Smooth muscle cell of the brain vasculature (primary cell): ENCODE measurements around the gene ZBTB6.
"Not testable (repeated sequence)": the region's sequence is repeated elsewhere in the genome, so short reads cannot be mapped to it uniquely, and the experiment has no call there.

ENCODE experiments used
- DNase-seq: peaks from one replicate; pipeline ENCODE4 v3.0.0-alpha.2; 2012; ENCODE audit warnings: low read depth, low spot score

The ZBTB6 gene

DNA sequence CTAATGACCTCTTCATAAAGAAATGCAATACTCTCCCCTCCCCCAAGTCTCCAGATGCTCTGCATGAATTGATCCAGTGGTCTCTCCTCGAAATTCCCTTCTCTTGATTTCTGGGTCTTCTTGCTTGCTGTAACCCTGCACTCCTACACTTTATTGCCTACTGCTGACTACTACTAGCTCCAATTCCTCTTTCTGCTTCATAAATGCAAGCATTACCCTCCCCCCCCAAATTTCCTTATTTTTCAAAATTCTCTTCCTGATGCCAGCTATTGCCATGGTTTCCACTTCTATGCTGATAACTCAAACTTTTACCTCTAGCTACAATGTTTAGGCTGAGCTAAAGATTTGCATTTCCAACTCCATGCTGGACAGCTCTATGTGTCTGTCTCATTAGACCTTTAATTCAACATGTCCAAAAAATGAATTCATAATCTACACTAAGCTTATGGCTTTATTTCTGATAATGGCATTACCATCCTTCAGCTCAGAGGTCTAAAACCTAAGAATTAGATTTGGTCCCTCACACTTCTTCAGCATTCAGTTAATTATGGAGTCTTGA lies 16.8 kb upstream of the ZBTB6 start:
- no peak for DNase-seq

DNA sequence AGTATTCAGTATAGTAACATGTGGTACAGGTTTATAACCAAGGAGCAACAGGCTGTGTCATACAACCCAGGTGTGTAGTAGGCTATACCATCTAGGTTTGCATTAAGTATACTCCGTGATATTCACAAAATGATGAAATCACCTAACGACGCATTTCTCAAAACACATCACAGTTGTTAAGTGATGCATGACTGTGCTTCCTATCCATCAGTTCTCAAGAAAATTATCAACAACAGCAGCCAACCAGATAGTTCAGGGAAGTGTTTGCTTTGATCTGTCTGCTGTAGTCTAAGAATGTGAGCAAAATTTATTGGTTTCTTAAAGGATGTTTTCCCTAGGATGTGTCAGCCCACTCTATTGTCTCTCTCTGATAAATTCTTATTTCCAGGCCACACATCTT lies 10.8 kb upstream of the ZBTB6 start:
- DNase-seq: no peak

DNA sequence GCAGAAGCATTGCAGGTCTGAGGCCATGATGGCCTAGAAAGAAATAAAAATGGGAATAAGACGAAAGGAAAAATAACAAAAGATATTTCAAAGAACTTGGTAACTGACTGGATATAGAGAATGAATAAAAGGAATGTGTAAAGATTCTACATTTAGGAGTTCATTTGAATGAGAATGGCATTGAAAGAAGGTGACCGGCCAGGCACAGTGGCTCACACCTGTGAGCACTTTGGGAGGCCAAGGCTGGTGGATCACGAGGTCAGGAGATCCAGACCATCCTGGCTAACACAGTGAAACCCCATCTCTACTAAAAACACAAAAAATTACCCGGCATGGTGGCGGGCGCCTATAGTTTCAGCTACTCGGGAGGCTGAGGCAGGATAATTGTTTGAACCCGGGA lies 9.6 kb upstream of the ZBTB6 start:
- no peak for DNase-seq

DNA sequence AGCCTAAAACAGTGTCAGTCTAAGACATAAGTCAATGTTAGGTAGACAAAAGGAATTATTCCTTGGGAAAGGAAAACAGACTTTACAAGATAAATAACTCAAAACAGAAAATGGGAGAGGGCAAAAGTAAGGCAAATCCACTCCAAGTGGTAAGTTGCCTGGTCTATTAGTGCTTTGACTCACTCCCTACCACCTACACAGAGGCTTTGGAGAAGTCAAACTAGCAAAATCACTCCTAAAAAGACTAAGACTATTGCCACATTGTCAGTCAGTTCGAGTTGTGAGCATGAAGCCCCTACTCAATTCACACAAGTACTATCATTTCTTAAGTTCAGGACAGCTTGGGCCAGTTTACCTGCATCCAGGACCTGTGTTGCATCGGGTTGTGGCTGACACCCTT lies 5.2 kb upstream of the ZBTB6 start:
- no peak for DNase-seq

DNA sequence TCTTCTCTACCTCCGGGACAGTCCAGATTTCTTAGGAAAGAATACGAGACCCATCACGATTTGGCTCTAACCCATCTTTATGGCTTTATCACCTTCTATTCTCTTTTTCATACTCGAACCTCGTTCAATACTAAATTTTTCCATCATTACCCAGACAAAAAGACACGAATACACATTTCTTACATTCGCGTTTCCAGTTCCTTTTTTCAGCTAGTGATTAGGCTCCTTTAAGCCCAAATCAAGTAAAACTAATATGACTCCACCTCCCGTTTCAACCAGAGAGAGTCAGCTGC lies 506 bp downstream of the ZBTB6 start:
- no peak for DNase-seq

DNA sequence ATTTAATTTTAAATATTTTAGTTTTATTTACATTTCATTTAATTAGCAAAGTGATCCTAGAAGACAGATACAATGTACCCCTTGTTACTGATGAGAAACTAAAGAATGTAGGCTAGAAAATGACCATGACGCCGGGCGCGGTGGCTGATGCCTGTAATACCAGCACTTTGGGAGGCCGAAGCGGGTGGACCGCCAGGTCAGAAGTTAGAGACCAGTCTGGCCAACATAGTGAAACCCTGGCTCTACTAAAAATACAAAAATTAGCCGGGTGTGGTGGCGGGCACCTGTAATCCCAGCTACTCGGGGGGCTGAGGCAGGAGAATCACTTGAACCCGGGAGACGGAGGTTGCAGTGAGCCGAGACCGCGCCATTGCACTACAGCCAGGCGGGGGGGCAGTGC lies 7.0 kb downstream of the ZBTB6 start:
- DNase-seq: not testable (repeated sequence)

DNA sequence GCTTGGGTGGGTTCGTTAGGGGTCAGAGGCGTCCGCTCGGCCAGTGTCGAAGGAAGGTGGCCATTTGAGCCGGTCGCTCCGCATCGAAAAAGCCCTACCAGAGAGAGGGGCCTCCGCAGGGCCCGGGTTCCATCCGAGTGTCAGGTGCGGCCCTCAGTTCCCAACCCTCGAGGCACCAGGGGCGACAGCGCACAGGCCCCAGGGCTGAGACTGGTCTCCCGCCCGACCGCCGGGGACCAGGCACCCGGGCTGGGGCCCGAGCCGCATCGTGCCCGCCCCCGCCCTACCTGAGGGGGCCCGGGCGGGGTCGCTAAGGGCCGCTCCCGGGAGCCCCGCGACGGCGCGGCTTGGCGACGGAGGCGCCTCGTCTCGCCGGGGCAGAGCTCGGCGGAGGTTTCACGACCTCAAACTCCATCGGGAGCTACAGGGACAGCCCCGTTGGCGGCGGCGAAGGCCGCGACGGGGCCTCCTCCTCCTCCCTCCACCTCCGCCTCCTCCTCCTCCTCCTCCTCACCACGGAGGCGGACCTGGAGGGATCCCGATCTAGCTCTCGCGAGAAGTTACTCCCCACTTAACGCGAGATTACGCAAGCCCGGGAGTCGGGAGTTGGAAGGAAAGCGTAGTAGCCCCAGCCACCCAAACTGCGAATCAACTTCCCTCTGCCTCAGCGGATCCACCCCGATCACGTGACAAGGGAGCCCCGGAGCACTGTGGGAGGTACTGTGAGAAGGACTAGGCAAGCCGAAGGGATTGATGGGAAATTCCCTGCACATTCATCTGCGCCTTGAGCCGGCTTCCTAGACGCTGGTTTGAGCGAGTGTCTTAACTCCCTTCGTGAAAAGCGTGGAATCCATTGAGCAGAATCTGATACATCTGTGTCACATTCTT lies 8.1 kb downstream of the ZBTB6 start, which contains the start of gene RC3H2:
Gene RC3H2 (minus strand): TSS at position 537 of the 888 bp plus-strand sequence. CDS start 7,850 bp downstream, outside the sequence.
- DNase-seq: peak; percentile 100

DNA sequence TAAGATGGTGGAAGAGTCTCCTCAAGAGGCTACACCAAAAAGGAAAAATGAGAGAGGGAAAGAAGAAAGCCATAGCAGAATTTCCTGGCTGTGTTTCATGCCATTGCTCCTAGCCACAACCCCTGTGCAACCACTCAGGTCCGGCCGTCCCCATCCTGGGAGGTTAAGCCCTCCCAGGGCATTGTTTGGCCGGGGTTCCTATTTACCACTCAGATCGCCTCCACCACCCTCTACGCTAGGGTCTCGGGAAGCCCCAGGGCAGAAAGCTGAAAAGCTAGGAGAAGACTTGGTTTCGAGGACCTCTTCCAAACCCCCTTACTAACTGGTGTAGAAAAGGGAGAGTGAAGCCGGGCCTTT lies 8.7 kb downstream of the ZBTB6 start:
- DNase-seq: no peak

DNA sequence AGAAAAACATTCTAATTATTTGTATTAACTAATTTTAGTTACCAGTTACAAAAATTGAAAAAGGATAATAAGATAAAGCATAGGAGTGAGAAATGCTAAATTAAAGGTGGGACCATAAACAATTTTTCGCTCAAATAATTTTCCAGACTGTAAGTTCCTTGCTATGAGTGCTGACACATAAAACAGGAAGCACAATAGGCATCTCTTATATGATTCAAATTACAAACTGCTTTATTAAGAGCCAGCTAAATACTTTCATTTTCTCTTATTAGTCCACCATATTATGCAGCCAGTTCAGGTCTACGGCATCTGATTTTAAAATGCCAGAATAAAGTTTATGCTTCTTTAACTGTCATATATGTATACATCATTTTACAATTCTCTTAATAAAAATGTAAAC lies 12.3 kb downstream of the ZBTB6 start:
- DNase-seq: no peak

DNA sequence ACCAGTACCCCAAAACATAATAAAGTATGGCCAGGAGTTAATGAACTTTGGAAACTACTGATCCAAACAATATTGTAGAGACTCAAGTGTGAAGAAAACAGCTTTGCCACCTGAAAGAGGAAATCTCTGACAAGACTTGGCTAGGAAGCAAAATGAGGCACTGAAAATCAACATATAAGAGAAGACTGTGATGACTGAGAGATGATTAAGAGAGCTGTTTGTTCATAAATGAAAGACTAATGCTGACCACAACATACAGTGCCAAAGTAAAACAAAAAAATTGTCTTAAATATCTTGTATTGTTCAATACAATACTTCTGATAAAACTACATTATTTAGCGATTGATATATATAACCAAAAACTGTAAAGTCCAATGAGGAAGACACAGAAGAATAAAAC lies 15.2 kb downstream of the ZBTB6 start:
- DNase-seq: no peak

DNA sequence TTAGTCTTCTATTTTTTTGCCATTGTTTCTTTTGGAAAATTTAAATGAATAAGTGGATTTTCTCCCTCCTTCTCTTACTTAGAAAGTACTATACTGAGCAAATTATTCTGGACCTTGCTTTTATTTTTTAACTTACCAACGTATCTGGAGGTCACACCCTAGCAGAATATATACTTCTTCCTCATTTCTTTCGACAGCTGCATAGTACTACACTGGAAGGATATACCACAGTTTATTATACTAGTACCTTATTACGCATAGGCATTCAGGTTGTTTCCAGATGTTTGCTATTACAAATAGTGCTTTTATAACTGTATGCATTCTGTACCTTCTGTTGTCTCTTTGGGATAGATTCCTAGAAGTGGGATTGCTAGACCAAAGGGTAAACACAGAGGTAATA lies 24.6 kb downstream of the ZBTB6 start:
- DNase-seq: no peak

DNA sequence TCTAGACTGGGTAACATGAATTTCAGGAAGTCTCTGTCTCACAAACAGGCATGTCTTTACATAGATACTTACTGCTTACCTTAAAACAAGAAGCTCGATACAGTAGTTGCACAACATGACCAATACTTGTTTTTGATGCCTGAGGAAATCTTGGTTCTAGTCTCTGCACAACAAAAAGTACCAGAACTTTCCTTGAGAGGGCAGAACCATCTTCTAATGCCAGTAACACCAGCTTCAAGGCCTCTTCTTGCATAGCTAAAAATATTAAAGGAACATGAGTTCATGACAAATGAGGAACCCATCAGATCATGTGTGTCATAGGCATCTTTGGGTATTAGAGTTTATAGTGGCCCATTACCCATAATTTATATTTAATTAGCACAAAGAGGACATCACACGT lies 30.0 kb downstream of the ZBTB6 start:
- no peak for DNase-seq

DNA sequence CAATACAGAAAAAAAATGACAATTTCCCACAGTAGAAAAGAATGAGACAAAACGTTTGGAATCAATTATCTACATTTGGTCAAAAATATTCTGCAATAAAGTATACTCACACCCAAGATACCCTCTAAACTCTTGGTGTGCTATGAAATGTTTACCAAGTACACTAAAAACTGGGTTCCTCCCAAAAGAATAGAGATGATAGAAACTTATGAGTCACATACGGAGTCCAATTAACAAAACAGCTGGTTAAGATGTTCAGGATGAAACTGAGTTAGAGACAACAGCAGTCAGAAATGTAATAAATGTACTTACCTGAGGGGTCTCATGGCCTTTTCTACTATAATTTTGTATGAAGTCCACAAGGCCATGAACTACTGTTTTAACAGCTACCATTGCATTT lies 33.7 kb downstream of the ZBTB6 start:
- no peak for DNase-seq

DNA sequence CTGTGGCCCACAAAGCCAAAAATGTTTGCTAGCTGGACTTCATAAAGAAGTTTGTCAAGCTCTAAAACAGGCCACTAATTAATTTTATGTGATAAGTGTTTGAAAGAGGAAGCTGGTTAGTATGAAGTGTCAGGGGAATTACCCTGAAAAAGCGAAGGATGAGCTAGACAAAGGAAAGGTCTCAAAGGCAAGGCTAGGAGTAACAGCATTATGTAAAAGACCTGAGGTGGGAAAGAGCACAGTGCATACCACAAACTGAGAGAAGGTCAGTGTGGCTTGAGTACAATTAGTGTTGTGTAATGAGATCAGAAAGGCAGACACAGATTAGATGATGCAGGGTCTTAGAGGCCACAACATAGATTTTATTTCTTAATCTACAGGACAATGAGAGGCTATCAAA lies 37.6 kb downstream of the ZBTB6 start:
- no peak for DNase-seq

DNA sequence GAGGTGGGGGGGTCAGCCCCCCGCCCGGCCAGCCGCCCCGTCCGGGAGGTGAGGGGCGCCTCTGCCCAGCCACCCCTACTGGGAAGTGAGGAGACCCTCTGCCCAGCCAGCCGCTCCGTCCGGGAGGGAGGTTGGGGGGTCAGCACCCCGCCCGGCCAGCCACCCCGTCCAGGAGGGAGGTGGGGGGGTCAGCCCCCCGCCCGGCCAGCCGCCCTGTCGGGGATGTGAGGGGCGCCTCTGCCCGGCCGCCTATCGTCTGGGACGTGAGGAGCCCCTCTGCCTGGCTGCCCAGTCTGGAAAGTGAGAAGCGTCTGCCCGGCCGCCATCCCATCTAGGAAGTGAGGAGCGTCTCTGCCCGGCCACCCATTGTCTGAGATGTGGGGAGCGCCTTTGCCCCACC lies 45.8 kb downstream of the ZBTB6 start:
- not testable (repeated sequence) for DNase-seq

DNA sequence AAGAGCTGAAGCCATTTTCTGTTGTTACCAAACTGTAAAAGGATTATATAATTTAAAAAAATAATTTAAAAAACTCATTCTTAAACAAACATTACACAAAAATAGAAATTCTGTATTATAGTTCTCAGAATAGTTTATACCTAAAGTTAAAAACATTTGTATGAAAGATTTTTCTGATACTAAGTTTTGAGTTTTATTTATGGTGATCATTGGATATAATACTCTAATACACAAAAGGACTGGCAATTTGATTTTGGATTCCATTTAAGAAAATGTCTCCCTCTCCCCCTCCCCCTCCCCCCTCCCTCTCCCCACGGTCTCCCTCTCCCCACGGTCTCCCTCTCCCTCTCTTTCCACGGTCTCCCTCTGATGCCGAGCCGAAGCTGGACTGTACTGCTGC lies 47.0 kb downstream of the ZBTB6 start:
- DNase-seq: no peak

DNA sequence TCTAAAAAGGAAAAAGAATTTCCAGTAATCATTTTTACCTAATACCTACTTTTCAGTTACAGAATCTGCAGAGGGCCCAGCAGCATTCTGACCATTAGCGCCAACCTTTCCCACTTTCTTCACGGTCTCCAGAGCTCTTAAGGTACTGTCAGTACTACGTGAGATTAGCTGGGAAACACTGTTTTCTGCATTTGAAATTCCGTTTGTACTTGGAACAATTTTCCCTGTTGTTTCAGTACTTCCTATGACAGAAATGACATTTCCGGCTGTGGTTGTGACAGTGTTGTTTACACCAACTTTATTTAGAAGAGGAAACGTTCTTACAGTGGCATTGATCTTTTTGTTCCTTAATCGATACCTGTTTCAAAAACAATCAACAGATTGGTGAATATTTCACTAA lies 47.8 kb downstream of the ZBTB6 start:
- no peak for DNase-seq

DNA sequence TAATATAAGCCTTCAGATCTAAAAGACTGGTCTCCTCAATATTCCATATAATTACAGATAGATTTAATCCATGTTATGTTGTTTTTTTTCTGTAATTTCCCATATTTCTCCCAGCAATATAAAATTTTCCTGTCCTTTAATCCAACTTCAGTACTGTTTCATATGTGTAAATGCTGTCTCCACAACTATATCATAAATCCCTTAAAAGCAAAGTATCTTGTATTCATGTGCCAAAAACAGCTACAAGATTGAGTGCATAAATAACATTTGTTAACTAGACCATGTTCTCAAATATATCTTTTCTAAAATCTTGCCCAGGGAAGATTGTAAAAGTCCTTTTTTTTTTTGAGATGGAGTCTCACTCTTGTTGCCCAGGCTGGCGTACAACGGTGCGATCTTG lies 49.7 kb downstream of the ZBTB6 start:
- no peak for DNase-seq

DNA sequence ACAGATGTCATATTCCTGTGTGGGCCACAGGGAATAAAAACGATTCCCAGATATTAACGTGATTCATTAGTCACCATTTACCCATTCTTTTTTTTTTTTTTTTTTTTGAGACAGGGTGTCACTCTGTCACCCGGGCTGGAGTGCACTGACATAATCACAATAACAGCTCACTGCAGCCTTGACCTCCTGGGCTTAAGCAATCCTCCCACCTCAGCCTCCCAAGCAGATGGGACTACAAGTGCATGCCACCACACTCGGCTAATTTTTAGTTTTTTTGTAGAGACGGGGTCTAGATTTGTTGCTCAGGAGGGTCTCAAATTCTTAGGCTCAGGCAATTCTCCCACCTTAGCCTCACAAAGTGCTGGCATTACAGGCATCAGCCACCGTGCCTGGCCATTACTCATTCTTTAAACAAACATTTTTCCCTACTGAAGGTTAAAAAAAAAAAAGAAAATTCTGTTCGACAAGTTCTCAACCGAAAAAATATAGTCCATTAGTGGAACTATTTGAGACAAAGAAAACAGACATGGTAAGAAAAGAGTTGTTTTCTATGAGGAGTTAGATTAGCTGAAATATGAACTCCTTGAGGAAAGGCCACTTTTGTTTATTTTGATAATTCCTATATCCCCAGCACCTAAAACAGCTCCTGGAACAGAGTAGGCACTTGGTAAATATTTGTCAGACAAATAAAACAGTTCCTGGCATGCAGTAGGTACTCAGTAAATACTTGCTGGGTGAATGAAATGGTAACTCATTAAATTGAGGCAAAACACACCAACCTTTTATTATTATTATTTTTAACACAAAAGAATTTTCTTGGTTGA lies 52.6 kb downstream of the ZBTB6 start:
- no peak for DNase-seq
